CD1c-positive myeloid dendritic cell (primary cell): ENCODE results near the gene CDCA7.
"Not testable (repeated sequence)": the region's sequence is repeated elsewhere in the genome, so short reads cannot be mapped to it uniquely, and the experiment has no call there.

Experiments
- DNase-seq: peaks from one replicate; pipeline ENCODE4 v3.0.0-alpha.2; 2016; ENCODE audit errors: extremely low spot score

CDCA7 gene

DNA sequence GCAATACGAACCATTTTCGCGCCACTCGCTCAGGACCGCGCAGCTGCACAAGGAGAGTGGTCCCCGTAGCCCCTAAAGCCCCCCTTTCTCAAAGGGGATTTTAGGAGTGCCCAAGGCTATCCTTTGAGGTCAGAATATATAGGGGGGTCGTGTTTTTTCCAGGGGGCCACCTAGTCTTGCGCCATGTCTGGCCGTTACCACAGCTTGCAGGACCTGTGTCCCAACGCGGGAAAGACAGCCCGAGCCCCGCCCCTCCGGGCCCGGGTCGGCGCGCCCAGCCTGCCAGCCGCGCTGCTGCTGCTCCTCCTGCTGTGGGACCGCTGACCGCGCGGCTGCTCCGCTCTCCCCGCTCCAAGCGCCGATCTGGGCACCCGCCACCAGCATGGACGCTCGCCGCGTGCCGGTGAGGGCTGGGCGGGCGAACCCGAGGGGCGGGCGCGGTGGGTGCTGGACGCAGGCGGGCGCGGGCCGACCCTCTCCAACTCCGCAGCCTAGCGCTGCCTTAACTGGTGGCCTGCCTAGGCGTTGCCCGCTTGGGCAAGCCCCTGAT, at the start of gene CDCA7:
CDCA7 (plus strand) TSS at position 291 of the 550 bp plus-strand sequence; CDS start at position 383, 92 bp downstream.
- DNase-seq = peak; percentile 34

DNA sequence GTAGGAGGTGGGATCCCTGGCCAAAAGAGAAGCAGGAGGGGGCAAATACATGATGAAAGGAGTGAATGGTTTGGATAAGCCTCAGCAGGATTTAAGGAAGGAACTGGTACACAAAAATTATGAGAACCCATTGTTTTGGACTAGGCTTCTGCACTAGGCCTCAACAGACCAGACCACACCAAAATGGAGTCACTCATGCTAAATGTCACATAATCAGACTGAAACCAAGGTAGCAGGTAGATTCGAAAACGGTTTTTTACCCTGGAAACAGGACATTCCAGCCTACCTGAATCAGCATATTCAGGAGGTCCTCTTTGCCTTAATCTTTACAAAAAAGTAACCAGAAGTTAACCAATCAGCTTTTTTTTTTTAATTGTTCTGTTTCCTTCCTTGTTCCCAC, 49.4 kb upstream of the CDCA7 start:
- no peak for DNase-seq

DNA sequence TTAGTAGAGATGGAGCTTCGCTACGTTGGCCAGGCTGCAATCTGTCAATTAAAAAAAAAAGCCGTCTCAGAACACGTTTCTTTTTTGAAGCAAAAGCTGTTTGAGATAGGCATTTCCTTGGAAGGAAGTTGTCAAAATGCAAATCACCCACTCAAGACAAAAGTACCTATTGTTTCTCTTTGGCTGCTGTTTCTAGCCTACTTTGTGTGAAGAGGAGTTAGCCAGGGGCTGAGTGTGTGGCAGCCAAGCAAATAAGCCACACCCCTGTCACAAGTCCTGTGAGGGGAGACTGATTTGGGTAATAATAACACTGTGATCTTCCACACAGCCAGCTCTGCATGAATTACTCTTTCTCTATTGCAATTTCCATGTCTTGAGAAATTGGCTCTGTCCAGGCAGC, 47.4 kb upstream of the CDCA7 start:
- DNase-seq = no peak

GRCh38 chr2:173309370-173309769, 45.3 kb upstream of the CDCA7 start:
- not testable (repeated sequence) for DNase-seq

DNA sequence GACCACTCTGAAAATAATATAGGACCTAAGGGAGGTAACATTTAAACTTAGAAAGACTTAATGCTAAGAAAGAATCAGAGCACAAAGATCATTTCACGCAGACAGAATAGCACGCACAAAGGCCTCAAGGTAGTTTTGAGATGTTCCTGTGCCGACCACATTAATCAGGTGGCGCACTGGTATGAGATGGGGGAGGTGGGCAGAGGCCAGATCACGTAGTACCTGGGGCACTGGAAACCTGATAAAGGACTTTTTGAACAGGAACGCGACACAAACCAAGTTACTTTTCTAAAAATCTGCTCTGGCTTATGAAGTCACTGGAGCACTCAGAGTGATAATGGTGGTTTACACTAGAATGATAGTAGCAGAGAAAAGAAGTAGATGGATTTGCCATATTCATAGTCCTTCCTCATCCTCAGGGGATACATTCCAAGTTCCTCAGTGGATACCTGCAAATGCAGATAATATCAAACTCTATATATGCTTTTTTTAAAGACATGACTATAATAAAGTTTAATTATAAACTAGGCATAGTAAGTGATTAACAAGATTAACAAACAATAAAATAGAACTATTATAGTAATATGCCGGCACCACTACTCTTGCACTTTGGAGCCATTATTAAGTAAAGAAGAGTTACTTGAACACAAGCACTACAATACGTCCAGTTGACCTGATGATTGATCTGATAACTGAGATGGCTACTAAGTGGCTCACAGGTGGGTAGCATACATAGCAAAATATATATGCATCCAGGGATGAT, 42.6 kb upstream of the CDCA7 start:
- DNase-seq = no peak

DNA sequence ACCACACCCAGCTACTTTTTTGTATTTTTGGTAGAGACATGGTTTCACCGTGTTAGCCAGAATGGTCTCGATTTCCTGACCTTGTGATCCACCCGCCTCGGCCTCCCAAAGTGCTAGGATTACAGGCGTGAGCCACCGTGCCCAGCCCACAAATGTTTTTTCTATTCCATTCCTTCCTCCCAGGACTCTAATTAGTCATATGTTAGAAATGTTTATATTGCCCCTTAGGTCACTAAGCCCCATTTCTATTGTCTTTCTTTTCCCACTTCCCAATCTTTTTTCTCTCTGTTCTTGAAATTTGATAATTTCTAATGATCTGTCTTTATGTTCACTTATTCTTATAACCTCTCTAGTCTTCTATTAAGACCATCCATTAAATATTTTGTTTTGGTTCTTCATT, 31.3 kb upstream of the CDCA7 start:
- DNase-seq = no peak

DNA sequence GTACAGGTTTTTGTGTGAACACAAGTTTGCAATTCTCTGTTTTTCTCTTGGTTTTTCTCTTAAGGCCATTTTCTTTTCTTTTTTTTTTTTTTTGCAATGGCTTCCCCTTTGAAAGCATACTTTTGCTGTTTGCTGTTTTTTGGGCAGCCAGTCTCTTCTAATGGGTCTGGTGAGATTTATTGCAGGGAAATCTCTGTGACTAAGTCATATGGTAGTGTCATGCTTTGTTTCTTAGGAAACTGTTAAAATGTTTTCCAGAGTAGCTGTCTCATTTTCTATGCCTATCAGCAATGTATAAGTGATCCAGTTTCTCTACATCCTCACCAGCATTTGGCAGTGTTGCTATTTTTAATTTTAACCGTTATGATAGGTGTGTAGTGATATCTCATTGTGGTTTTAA, 27.9 kb upstream of the CDCA7 start:
- no peak for DNase-seq

DNA sequence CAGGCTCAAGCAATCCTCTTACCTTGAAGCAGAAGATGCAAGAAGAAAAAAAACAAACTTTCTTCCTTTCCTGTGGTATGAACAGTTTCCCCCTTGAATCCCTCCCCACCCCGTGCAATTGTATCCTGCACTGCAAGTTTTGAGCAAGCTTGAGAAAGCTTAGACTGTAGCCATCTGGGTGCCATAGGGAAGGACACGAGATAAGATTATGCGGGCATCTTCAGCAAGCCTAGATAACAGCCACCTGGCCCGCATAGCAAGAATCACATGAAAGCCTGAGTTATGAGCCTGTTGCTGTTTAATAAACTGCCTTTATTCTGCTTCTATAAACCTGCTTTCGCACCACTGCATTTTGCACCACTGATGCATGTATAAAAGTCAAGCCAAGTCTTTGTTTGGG, 27.3 kb upstream of the CDCA7 start:
- DNase-seq = no peak

- not testable (repeated sequence) for DNase-seq
Measured at GRCh38 chr2:173333003-173333402, 21.7 kb upstream of the CDCA7 start.

DNA sequence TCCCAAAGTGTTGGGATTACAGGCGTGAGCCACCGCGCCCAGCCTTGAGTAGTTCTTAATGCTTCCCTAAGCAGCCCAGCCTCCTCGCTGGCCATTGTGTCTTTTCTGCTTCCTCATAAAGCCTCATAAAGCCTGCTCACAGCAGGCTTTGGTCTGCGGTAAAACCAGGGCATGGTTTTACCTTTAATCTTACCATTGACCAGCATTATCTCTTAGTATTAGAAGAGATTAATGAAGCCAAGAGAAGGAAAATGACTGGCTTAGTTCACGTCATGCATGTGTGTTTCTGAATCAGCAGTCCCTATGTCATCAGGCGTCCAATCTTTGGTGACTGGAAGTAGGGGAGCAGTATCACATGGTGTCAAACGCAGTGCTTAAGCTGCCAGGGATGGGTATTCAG, 14.9 kb upstream of the CDCA7 start:
- no peak for DNase-seq

- DNase-seq = no peak
Measured at GRCh38 chr2:173343921-173344320, 10.8 kb upstream of the CDCA7 start.

DNA sequence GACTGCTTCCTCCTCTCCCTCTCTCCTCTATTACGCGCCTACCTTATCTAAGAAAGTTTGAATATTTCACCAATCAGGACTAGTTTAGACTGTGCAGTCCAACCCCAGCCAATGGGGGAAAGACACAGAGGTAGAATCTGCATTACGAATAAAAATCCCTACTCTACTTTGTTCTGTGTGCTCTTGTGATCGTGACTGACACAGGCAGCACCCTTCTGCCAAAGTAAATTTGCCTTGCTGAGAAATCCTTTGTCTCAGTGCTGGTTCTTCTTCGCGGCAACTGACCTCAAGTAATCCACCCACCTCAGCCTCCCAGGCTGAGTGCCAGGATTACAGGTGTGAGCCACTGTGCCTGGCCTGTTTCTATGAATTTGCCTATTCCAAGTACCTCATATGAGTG, 8.6 kb upstream of the CDCA7 start:
- DNase-seq = no peak

DNA sequence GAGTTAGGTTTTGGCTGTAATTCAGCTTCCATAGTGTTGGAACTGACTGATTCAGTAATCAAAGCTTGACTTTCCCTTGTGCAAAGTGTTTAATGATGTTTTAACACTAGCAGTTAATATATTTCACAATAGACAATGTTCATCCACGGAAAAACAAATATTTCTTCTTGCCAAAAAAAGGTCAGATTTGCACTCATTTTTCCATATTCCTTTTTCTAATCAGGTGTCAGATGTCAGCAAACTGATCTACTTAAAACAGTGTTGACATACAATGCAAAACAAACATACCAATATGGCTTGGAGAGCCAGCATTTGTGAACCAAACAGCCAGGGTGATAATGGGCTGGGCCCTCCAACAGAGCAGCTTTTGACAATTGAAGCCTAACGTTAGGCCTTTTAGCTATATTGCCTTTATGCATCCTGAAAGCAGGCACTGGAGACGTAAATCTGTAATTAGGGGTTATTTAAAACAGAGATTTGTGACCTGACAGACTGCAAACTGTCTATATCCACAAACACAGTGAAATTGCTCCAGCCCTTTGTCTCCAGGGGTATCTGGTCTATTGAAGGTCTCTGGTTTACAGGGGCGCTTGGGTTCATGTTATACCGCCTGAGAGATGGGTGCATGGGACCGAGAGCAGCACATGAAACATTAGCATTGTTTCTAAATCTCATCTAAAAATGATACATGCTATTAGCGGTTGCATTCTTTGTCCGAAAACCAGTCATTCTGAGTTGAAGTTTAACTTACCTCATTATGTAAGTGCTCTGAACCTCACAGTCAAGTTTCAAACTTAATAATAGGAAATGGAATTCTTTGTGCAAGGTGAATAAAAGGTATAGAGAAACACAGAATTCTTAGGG, 7.1 kb upstream of the CDCA7 start:
- no peak for DNase-seq

- DNase-seq = no peak
Measured at GRCh38 chr2:173349287-173349686, 5.4 kb upstream of the CDCA7 start.

DNA sequence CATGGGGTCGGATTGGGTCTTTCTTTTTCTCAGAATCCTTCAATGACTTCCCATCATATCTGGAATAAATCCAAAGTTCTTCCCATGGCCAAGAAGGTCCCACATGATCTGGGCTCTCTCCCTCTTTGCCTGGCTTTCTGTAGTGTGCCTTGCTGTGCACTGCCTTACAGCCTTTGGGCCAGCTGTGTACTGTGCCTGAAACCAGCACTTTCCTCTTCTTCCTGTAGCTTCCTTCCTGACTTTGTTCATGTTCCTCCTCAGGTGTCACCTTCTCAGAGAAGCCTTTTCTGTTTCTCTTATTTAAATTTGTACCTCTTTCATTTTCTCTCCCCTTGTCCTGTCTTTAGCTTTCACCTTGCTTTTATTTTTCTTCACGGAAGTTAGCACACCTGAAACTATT, 4.3 kb upstream of the CDCA7 start:
- no peak for DNase-seq

DNA sequence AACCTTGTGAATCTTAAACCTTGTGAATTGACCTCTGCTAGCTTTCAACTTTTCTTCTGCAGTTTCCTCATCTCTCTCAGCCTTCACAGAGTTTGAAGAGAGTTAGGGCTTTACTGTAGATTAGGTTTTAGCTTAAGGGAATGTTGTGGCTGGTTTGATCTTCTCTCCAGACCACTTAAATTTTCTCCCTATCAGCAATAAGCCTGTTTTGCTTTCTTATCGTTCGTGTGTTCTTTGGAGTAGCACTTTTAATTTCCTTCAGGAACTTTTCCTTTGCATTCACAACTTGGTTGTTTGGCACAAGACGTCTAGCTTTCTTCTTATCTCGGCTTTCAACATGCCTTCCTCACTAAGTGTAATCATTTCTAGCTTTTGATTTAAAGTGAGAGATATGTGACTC, 2.8 kb upstream of the CDCA7 start:
- DNase-seq = no peak

DNA sequence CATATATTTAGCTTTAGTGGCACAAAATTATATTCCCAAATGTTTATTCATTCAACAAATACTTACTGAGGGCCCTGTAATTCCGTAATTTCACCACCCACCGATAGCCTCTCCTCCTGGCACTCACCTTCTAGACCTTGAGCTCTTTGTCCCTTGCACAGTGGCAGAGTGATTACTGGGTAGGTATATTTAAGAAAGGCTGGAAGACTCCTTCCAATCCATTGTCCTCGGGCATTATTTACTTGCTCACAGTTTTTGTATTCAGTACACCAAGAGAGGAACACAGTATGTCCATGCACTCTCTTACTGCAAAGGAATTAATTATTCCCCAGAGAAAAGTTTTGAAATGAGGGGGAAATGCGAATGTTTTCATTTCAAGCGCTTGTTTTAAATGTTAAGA, 1.1 kb upstream of the CDCA7 start:
- DNase-seq = no peak

- peak; percentile 10 for DNase-seq
Measured at GRCh38 chr2:173354073-173354581, 545 bp upstream of the CDCA7 start.

- DNase-seq = peak; percentile 43
Measured at GRCh38 chr2:173355132-173355865, 627 bp downstream of the CDCA7 start.

DNA sequence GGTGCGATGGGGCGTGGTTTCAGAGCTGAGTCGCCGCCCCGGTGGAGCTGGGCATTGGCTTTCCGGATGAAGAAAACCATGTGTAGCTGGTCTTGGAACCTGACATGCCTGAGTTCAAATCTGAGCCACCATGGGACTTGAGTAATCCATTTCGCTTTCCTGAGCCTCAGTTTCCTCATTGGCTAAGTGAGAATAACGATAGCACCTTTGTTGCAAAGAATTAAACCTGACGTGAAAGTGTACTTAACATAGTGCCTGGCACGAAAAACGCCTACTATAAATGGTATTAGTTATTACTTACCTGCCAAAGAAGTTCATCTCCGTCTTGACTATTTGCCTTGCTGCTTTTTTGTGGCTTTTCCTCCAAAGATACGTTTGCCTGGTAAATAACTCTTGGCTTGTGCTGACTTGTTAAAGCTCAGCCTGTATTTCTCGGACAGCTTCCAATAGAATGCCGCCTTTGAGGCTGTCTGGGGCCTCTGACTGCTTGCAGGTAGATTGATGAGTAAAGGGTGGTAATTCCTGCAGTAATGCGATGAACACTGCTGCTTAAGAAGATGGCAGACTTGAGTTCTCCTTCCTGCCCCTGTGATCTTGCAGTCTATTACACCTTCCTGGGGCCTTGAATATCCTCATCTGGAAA, 1.3 kb downstream of the CDCA7 start:
- no peak for DNase-seq

DNA sequence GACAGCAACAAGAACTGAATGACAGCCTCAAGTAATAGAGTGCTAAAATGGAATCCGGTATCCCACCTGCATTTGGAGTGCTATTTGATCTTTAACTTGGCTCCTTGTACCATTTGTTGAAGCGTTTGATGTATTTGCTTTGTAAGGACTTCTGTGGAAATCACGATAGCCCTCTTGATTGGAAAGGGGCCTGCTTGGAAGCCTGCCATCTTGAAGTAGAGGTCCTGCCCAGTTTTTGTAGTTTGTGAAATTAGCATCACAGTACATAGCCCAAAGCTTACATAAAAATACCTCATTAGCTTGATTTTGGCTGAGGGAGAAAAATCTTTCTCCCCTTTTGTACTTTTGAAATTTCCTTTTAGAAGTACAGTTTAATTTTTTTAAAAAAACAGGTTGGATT, 2.7 kb downstream of the CDCA7 start:
- no peak for DNase-seq
